Measurements from ENCODE around the gene DOCK1.
A peak's percentile ranks its signal among the peaks of the same experiment; 100 is the strongest.

Gene DOCK1

DNA sequence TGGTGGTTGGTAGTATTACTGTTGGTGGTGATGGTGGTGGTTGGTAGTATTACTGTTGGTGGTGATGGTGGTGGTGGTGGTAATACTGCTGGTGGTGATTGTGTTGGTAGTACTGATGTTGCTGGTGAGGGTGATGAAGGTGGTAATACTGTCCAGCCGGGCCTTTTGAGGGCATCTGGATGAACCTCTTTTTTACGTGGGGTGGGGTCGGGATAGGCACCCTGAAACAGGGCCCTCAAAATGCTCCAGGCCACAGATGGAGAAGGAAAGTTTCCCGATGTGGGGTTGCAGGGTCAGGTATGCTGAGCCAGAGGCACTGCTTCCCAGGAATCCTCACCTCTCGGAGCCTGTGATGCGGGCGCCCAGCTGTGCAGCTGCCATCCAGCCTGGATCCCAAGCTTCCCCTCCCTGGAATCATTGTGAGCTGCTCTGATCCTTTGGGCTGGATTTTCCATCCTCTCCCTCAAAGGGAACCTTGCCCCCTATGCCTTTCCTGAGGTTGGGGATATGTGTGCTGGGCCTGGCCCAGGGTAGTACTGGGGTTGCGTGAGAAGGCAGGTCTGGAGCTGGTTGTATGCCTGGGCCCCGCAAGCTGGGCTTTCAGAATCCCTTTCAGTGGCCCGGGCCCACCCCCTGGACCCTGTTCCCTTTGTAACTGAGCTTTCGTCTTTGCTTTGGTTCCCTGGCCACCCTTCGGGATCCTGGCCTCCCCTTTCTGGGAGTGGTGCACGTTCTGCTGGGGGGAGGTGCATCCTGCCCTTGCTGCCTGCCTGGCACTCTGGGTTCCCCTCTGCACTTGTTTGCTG, 43.3 kb downstream of the DOCK1 start:
- Mint-ChIP-seq H3K9me3 (peaks cover 9% of the 10 kb centered on the region), H3K4me3 (no peak overlapping the region), H3K27ac (no peak overlapping the region), H3K4me1 (no peaks in the 10 kb centered on the region), H3K36me3 (no peaks in the 10 kb centered on the region)
- ATAC-seq (no peak), DNase-seq (ENCODE audit: low spot score in 2 of 2) (no peak)

DNA sequence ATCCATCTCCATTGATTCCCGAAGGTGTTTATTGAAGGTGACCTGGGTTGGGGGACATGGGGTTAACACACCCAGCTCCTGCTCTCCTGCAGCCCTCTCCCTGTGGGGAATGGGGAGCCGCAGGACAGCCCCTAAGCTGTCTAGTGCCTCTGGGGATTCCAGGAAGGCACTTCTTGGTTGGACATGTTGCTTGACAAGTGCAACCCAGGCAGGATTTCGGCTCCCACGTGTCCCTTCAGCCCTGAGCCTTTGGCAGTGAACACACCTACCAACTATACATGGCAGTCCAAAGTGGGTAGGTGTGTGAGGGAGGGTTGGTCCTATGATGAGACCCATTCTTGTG, 43.9 kb downstream of the DOCK1 start:
- ATAC-seq (no peak), DNase-seq (ENCODE audit: low spot score in 2 of 2) (no peak)
- Mint-ChIP-seq H3K4me3 (no peak overlapping the region), H3K36me3 (no peaks in the 10 kb centered on the region), H3K27ac (no peak overlapping the region), H3K4me1 (no peaks in the 10 kb centered on the region), H3K9me3 (peaks cover 6% of the 10 kb centered on the region)

- DNase-seq (ENCODE audit: low spot score in 2 of 2) (no peak), ATAC-seq (no peak)
- Mint-ChIP-seq H3K9me3 (peaks cover 3% of the 10 kb centered on the region), H3K4me1 (no peaks in the 10 kb centered on the region), H3K36me3 (no peaks in the 10 kb centered on the region), H3K27ac (no peak overlapping the region), H3K4me3 (no peak overlapping the region)
Measured at GRCh38 chr10:126950401-126951105, 45.3 kb downstream of the DOCK1 start.

- no peak for DNase-seq (ENCODE audit: low spot score in 2 of 2)
- Mint-ChIP-seq H3K4me3 (no peak overlapping the region), H3K27ac (no peak overlapping the region), H3K9me3 (no peaks in the 10 kb centered on the region), H3K4me1 (no peaks in the 10 kb centered on the region), H3K36me3 (no peaks in the 10 kb centered on the region)
- ATAC-seq, result no peak
Measured at GRCh38 chr10:126953886-126954285, 48.7 kb downstream of the DOCK1 start.

DNA sequence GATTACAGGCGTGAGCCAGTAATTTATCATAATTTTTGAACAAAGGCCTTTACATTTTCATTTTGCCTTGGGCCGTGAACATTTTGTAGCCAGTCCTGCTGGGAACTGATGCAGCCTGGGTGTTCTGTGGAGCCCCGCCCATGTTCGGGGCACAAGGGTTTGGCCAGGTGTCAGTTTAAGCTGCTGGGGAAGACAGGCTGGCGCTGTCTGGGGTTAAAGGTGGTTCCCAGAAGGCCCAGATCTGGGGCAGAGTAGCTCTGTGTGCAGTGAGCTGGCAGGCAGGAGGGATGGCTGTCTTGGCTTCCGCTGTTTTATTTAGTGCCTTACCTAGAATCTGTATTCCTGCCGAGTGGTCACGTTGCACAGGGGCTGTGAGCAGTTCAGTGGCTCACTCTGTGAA, 50.2 kb downstream of the DOCK1 start:
- ATAC-seq, result no peak
- no peak for DNase-seq (ENCODE audit: low spot score in 2 of 2)
- H3K9me3 Mint-ChIP-seq, result no peaks in the 10 kb centered on the region
- H3K4me1 Mint-ChIP-seq, result no peaks in the 10 kb centered on the region
- no peak overlapping the region for H3K27ac Mint-ChIP-seq
- no peak overlapping the region for H3K4me3 Mint-ChIP-seq
- no peaks in the 10 kb centered on the region for H3K36me3 Mint-ChIP-seq

GRCh38 chr10:126955934-126956711, 50.9 kb downstream of the DOCK1 start:
- no peak overlapping the region for H3K4me3 Mint-ChIP-seq
- H3K27ac Mint-ChIP-seq, result no peak overlapping the region
- no peaks in the 10 kb centered on the region for H3K36me3 Mint-ChIP-seq
- ATAC-seq, result no peak
- H3K4me1 Mint-ChIP-seq, result no peaks in the 10 kb centered on the region
- H3K9me3 Mint-ChIP-seq, result no peaks in the 10 kb centered on the region
- no peak for DNase-seq (ENCODE audit: low spot score in 2 of 2)

DNA sequence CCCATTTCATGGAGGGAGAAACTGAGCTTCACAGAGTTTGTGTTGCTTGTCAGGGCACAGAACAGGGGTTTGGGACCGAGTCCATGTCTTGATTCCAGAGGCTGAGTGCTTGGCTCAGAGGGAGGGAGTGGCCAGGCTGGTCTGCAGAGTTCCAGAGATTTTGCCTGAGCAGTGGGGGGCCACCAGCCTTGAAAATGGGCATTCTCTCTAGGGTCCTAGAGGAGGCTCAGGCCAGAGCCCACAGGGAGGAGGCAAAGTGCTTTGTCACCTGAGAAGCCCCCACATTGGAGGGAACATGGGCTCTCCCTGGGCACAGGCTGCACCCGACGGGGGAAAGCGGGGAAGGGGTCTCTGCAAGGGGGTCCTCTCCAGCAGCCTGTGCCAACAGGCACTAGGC, 51.5 kb downstream of the DOCK1 start:
- Mint-ChIP-seq H3K36me3 (no peaks in the 10 kb centered on the region), H3K9me3 (no peaks in the 10 kb centered on the region), H3K4me3 (no peak overlapping the region), H3K4me1 (peaks cover 5% of the 10 kb centered on the region), H3K27ac (no peak overlapping the region)
- DNase-seq (ENCODE audit: low spot score in 2 of 2), result no peak
- ATAC-seq, result no peak

- ATAC-seq, result no peak
- Mint-ChIP-seq H3K27ac (no peak overlapping the region), H3K4me1 (peaks cover 5% of the 10 kb centered on the region)
Measured at GRCh38 chr10:126957111-126957510, 51.9 kb downstream of the DOCK1 start.

DNA sequence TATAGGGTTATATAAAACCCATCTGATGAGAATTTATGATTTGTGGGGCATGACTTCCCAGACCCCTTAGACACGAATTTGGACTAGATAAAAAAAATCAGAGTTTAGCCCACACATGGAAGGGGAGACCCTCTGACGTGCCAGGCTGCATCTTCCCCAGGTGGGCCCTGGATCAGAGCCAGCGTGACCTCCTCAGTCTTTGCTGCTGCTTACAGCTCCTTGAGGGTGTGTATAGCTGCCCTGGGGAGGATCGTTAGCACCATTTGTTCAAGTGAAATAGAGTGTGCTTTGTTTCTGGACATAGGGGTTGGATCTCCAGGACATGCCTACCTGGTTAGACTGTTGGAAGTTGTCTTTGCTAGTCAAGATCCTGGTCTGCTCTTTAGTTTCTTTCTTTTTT, 54.2 kb downstream of the DOCK1 start:
- ATAC-seq (no peak), DNase-seq (ENCODE audit: low spot score in 2 of 2) (no peak)
- Mint-ChIP-seq H3K4me1 (peaks cover 5% of the 10 kb centered on the region), H3K27ac (no peak overlapping the region), H3K9me3 (no peaks in the 10 kb centered on the region), H3K36me3 (no peaks in the 10 kb centered on the region), H3K4me3 (no peak overlapping the region)

More at GRCh38 chr10:126957111-126957510, 51.9 kb downstream of the DOCK1 start:
- Mint-ChIP-seq H3K4me3 (no peak overlapping the region), H3K9me3 (no peaks in the 10 kb centered on the region), H3K36me3 (no peaks in the 10 kb centered on the region)
- no peak for DNase-seq (ENCODE audit: low spot score in 2 of 2)

GRCh38 chr10:126959906-126960685, 54.9 kb downstream of the DOCK1 start:
- no peaks in the 10 kb centered on the region for H3K9me3 Mint-ChIP-seq
- peak; percentile 7 for ATAC-seq
- peaks cover 5% of the 10 kb centered on the region for H3K4me1 Mint-ChIP-seq
- DNase-seq (ENCODE audit: low spot score in 2 of 2), result no peak
- no peaks in the 10 kb centered on the region for H3K36me3 Mint-ChIP-seq
- H3K4me3 Mint-ChIP-seq, result no peak overlapping the region
- H3K27ac Mint-ChIP-seq, result no peak overlapping the region

- Mint-ChIP-seq H3K36me3 (no peaks in the 10 kb centered on the region), H3K27ac (no peak overlapping the region), H3K4me3 (no peak overlapping the region), H3K9me3 (peaks cover 4% of the 10 kb centered on the region), H3K4me1 (peaks cover 5% of the 10 kb centered on the region)
- no peak for DNase-seq (ENCODE audit: low spot score in 2 of 2)
- ATAC-seq, result no peak
Measured at GRCh38 chr10:126963354-126963753, 58.1 kb downstream of the DOCK1 start.

- ATAC-seq (peak; percentile 46), DNase-seq (ENCODE audit: low spot score in 2 of 2) (no peak)
- Mint-ChIP-seq H3K36me3 (no peaks in the 10 kb centered on the region), H3K4me3 (no peak overlapping the region), H3K4me1 (peaks cover 5% of the 10 kb centered on the region), H3K9me3 (peaks cover 4% of the 10 kb centered on the region), H3K27ac (no peak overlapping the region)
Measured at GRCh38 chr10:126964190-126964589, 59.0 kb downstream of the DOCK1 start.

- Mint-ChIP-seq H3K4me1 (no peaks in the 10 kb centered on the region), H3K9me3 (peaks cover 4% of the 10 kb centered on the region), H3K36me3 (no peaks in the 10 kb centered on the region), H3K27ac (no peak overlapping the region), H3K4me3 (no peak overlapping the region)
- DNase-seq (ENCODE audit: low spot score in 2 of 2), result no peak
- no peak for ATAC-seq
Measured at GRCh38 chr10:126966938-126967337, 61.7 kb downstream of the DOCK1 start.

GRCh38 chr10:126969310-126969709, 64.1 kb downstream of the DOCK1 start:
- no peak overlapping the region for H3K27ac Mint-ChIP-seq
- H3K4me1 Mint-ChIP-seq, result no peaks in the 10 kb centered on the region
- no peak for DNase-seq (ENCODE audit: low spot score in 2 of 2)
- H3K4me3 Mint-ChIP-seq, result no peak overlapping the region
- H3K36me3 Mint-ChIP-seq, result no peaks in the 10 kb centered on the region
- H3K9me3 Mint-ChIP-seq, result peaks cover 4% of the 10 kb centered on the region
- no peak for ATAC-seq
